NOMO-1 treated with DMSO at 0.1 percent for 48 hours (cell line): ENCODE data around the gene TK2.
A peak's percentile ranks its signal among the peaks of the same experiment; 100 is the strongest.

ENCODE experiments used
- DNase-seq: peaks from one replicate; lab custom pipeline; 2025; ENCODE audit not compliant: unreplicated experiment; lab: John Stamatoyannopoulos, UW

Gene TK2

GRCh38 chr16:66547101-66547989 lies 2.6 kb downstream of the TK2 start:
- no peak for DNase-seq

GRCh38 chr16:66544016-66544757 lies 5.7 kb downstream of the TK2 start:
- DNase-seq, result no peak

GRCh38 chr16:66543541-66543940 lies 6.4 kb downstream of the TK2 start:
- DNase-seq, result no peak

- DNase-seq, result no peak
These were observed 7.5 kb downstream of the TK2 start for GRCh38 chr16:66542396-66542795.

GRCh38 chr16:66541388-66542355 lies 8.2 kb downstream of the TK2 start:
- DNase-seq, result no peak

GRCh38 chr16:66539623-66540469 lies 10.1 kb downstream of the TK2 start:
- no peak for DNase-seq

GRCh38 chr16:66538910-66539309 lies 11.0 kb downstream of the TK2 start:
- no peak for DNase-seq

GRCh38 chr16:66537236-66537635 lies 12.7 kb downstream of the TK2 start:
- no peak for DNase-seq

- no peak for DNase-seq
These were observed 13.4 kb downstream of the TK2 start for GRCh38 chr16:66536525-66536924.

- DNase-seq, result no peak
These were observed 15.5 kb downstream of the TK2 start for GRCh38 chr16:66534376-66534799.

GRCh38 chr16:66529475-66529874 lies 20.4 kb downstream of the TK2 start:
- no peak for DNase-seq

- DNase-seq, result no peak
These were observed 21.6 kb downstream of the TK2 start for GRCh38 chr16:66528294-66528693.

GRCh38 chr16:66525396-66526180 lies 24.3 kb downstream of the TK2 start:
- no peak for DNase-seq

GRCh38 chr16:66524601-66525164 lies 25.2 kb downstream of the TK2 start:
- DNase-seq, result peak; percentile 99

GRCh38 chr16:66523861-66524354 lies 26.0 kb downstream of the TK2 start:
- peak; percentile 84 for DNase-seq

GRCh38 chr16:66522816-66523590 lies 26.9 kb downstream of the TK2 start:
- DNase-seq, result no peak

GRCh38 chr16:66521951-66522771 lies 27.8 kb downstream of the TK2 start:
- peak; percentile 78 for DNase-seq
